Kidney epithelial cell (primary cell): ENCODE data around the gene ADSS1. TPM values are rescaled to one million over a fixed set of nuclear protein-coding genes. Genes with fewer than 3 reads are reported as not detected.

ENCODE experiments used
- DNase-seq: peaks from one replicate; pipeline ENCODE4 v3.0.0-alpha.2; 2010; ENCODE audit warnings: low read depth
- H3K27me3 ChIP-seq: 2 replicates; pipeline ENCODE4 v1.6.0; 2011; ENCODE audit warnings: low read length; ENCODE audit not compliant: control insufficient read depth, insufficient read depth
- H3K36me3 ChIP-seq: 2 replicates; pipeline ENCODE4 v1.5.1; 2011; ENCODE audit warnings: low read length; ENCODE audit not compliant: control insufficient read depth, insufficient read depth
- H3K4me3 ChIP-seq: 2 replicates; pipeline ENCODE4 v1.5.1; 2011; ENCODE audit warnings: low read depth, mild to moderate bottlenecking, control low read depth, low read length
- total RNA-seq: library from RNA; depleted of rRNA; stranded (reverse); fragments of >200 nt; gene quantifications from 2 replicates; pipeline ENCODE4 v1.2.3, GENCODE V29; 2015
- TF ChIP-seq, protein P1 (sequence below): IDR thresholded peaks from 2 replicates; pipeline ENCODE4 v1.5.1; 2011; ENCODE audit warnings: mild to moderate bottlenecking, moderate library complexity, low read length, control low read depth, inconsistent platforms; ENCODE audit not compliant: insufficient read depth, poor library complexity, severe bottlenecking

Gene ADSS1
- total RNA-seq, 1 donor from 2014 or later: 10.3 TPM

GRCh38 chr14:104712881-104713734 lies 10.9 kb upstream of the ADSS1 start:
- TF ChIP-seq, protein P1, sequence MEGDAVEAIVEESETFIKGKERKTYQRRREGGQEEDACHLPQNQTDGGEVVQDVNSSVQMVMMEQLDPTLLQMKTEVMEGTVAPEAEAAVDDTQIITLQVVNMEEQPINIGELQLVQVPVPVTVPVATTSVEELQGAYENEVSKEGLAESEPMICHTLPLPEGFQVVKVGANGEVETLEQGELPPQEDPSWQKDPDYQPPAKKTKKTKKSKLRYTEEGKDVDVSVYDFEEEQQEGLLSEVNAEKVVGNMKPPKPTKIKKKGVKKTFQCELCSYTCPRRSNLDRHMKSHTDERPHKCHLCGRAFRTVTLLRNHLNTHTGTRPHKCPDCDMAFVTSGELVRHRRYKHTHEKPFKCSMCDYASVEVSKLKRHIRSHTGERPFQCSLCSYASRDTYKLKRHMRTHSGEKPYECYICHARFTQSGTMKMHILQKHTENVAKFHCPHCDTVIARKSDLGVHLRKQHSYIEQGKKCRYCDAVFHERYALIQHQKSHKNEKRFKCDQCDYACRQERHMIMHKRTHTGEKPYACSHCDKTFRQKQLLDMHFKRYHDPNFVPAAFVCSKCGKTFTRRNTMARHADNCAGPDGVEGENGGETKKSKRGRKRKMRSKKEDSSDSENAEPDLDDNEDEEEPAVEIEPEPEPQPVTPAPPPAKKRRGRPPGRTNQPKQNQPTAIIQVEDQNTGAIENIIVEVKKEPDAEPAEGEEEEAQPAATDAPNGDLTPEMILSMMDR: no peak
- H3K36me3 ChIP-seq: peaks cover 4% of the 10 kb centered on the region

DNA sequence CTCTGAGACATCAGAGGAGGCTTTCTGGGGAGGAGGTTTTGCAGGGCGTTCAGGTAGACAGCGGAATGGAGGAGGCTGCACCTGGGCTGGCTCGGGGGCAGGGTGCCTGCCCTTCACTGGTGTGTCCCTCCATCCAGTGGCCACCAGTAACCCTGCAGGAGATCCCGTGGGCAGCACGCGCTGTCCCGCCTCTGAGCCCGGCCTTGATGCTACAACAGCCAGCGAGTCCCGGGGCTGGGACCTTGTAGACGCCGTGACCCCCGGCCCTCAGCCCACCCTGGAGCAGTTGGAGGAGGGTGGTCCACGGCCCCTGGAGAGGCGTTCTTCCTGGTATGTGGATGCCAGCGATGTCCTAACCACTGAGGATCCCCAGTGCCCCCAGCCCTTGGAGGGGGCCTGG lies 10.0 kb upstream of the ADSS1 start:
- no peaks in the 10 kb centered on the region for H3K27me3 ChIP-seq
- TF ChIP-seq, protein P1: no peak
- peaks cover 4% of the 10 kb centered on the region for H3K36me3 ChIP-seq

More at GRCh38 chr14:104712881-104713734, 10.9 kb upstream of the ADSS1 start:
- DNase-seq: no peak
- H3K4me3 ChIP-seq: no peak overlapping the region
- H3K27me3 ChIP-seq: no peaks in the 10 kb centered on the region

GRCh38 chr14:104714681-104715080 lies 9.3 kb upstream of the ADSS1 start:
- Histone ChIP-seq H3K4me3 (no peak overlapping the region), H3K27me3 (no peaks in the 10 kb centered on the region), H3K36me3 (peaks cover 3% of the 10 kb centered on the region)
- TF ChIP-seq, protein P1: no peak
- no peak for DNase-seq

More for the DNA sequence above, 10.0 kb upstream of the ADSS1 start:
- H3K4me3 ChIP-seq: no peak overlapping the region
- no peak for DNase-seq

- Histone ChIP-seq H3K27me3 (no peaks in the 10 kb centered on the region), H3K4me3 (no peak overlapping the region), H3K36me3 (peaks cover 2% of the 10 kb centered on the region)
- no peak for DNase-seq
- TF ChIP-seq, protein P1: no peak
Measured at GRCh38 chr14:104715416-104715815, 8.6 kb upstream of the ADSS1 start.

GRCh38 chr14:104715871-104716270 lies 8.2 kb upstream of the ADSS1 start:
- peaks cover 2% of the 10 kb centered on the region for H3K36me3 ChIP-seq
- DNase-seq: no peak
- TF ChIP-seq, protein P1: no peak

More at GRCh38 chr14:104715871-104716270, 8.2 kb upstream of the ADSS1 start:
- H3K4me3 ChIP-seq: no peak overlapping the region
- no peaks in the 10 kb centered on the region for H3K27me3 ChIP-seq
